SK-N-MC (cell line): ENCODE results near the gene CIITA.

ENCODE experiments used
- EZH2 ChIP-seq: fragments of 200-600 bp; sonication (generic); IDR thresholded peaks from one replicate; pipeline ENCODE4 v1.6.1; 2017; ENCODE audit warnings: antibody characterized with exemption
- FOXP2 ChIP-seq: optimal IDR thresholded peaks from 2 replicates; pipeline ENCODE3; 2011; ENCODE audit warnings: mild to moderate bottlenecking, moderate library complexity; ENCODE audit not compliant: insufficient read depth; ENCODE audit errors: extremely low read length, control extremely low read depth
- POLR2AphosphoS5 ChIP-seq: IDR thresholded peaks from 2 replicates; pipeline ENCODE4 v1.6.1; 2012; ENCODE audit warnings: mild to moderate bottlenecking, low read depth, low read length, borderline replicate concordance

DNA sequence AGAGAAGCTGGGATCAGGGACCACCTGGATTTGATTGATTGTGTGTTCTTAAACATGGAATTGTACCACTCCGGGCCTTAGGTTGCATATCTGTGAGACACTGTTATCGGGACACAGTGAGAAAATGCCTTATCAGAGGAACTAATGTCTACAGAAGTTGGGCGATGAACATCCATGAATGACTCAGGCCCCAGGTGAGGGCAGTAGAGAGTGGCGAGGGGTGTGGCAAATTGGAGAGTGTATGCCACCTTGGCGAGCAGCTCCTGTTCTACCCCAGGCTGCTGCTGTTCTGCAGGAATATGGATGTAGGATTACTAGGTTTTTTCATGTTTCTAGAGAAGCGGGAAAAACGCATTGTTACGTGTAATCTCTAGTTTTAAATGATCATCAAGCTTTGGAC, 106.2 kb downstream of the CIITA start:
- TF ChIP-seq POLR2AphosphoS5, result no peak
- no peak for TF ChIP-seq EZH2
- TF ChIP-seq FOXP2, result no peak
